ENCODE data around the gene DHH. TPM values are rescaled to one million over a fixed set of nuclear protein-coding genes. Genes with fewer than 3 reads are reported as not detected.

The DHH gene
- total and polyA plus RNA-seq, 9 of the 15 experiments (the other 6 are each of a cell fraction or from before 2014, with no cell fraction given), result 0.07 to 2.6 (median 0.54) TPM

GRCh38 chr12:49092086-49092815 is 2.4 kb downstream of the DHH start (continued):
- TF ChIP-seq HEY1 (CRISPR knock-in tag; IDR thresholded peaks at IDR 0.05; ENCODE audit: borderline replicate concordance) (peak; percentile 67; the same call in 1 of the 2 replicates), ZSCAN32 (CRISPR knock-in tag; IDR thresholded peaks at IDR 0.05) (no peak), FOXK2 (conservative IDR thresholded peaks at IDR 0.05 in 1 of 2, IDR thresholded peaks at IDR 0.05 in 1 of 2; ENCODE audit: low read depth in 2 of 2) (peak; percentile 26 to 97; a peak in 2 of 4 replicates), ZFX (CRISPR knock-in tag; IDR thresholded peaks at IDR 0.05) (peak; percentile 55; the same call in 1 of the 2 replicates), CREBBP (IDR thresholded peaks at IDR 0.05; ENCODE audit: low read depth, low read length) (no peak), NONO (IDR thresholded peaks at IDR 0.05; ENCODE audit: low read depth in 2 of 2, low read length in 1 of 2) (peak in 1 of 2 experiments; percentile 96; a peak in 2 of 4 replicates), TFAP4 (CRISPR knock-in tag; IDR thresholded peaks at IDR 0.05; ENCODE audit: borderline replicate concordance) (peak; percentile 95), SIRT6 (IDR thresholded peaks at IDR 0.05; ENCODE audit: low read depth, low read length) (no peak), USF2 (CRISPR knock-in tag; IDR thresholded peaks at IDR 0.05) (no peak), GTF2E2 (tag; IDR thresholded peaks at IDR 0.05) (no peak), MTA1 (IDR thresholded peaks at IDR 0.05; ENCODE audit: borderline replicate concordance) (peak; percentile 88), SAFB2 (IDR thresholded peaks at IDR 0.05; ENCODE audit: borderline replicate concordance, low read depth, low read length, severe bottlenecking) (no peak), DLX4 (CRISPR knock-in tag; IDR thresholded peaks at IDR 0.05) (no peak), SIX5 (IDR thresholded peaks at IDR 0.05; ENCODE audit: borderline replicate concordance in 1 of 2, insufficient read depth in 1 of 2, low read depth in 1 of 2, low read length in 2 of 2) (no peak), ZNF561 (CRISPR knock-in tag; conservative IDR thresholded peaks at IDR 0.05) (no peak), ZNF717 (CRISPR knock-in tag; IDR thresholded peaks at IDR 0.05) (no peak), CBX8 (IDR thresholded peaks at IDR 0.05; ENCODE audit: borderline replicate concordance, extremely low read depth, low read depth, low read length, poor library complexity, severe bottlenecking) (no peak), ZSCAN29 (IDR thresholded peaks at IDR 0.05) (no peak), STAG1 (CRISPR knock-in tag; IDR thresholded peaks at IDR 0.05; ENCODE audit: borderline replicate concordance) (no peak), ELK3 (CRISPR knock-in tag; IDR thresholded peaks at IDR 0.05) (no peak), HMG20A (CRISPR knock-in tag; conservative IDR thresholded peaks at IDR 0.05) (no peak), ZNF655 (CRISPR knock-in tag; IDR thresholded peaks at IDR 0.05) (no peak), LEF1 (IDR thresholded peaks at IDR 0.05) (peak; percentile 95)
